Kidney (tissue), 14 donors: ENCODE results near the gene ECSCR. TPM values are rescaled to one million over a fixed set of nuclear protein-coding genes. Genes with fewer than 3 reads are reported as not detected.

ENCODE experiments used
- DNase-seq, 5 donors: peaks; one replicate each; pipeline ENCODE4 v3.0.0-alpha.2; 2013 to 2020
- FAIRE-seq: peaks from 2 replicates; lab custom pipeline; 2012; peaks lifted over from hg19 to GRCh38; lab: Jason Lieb, UNC
- H3K27ac ChIP-seq, 2 donors: one replicate each; pipeline ENCODE4 v1.7.0; 2013; ENCODE audit warnings: low read depth in 2 of 2, low read length in 2 of 2, inconsistent platforms in 1 of 2
- H3K27me3 ChIP-seq: one replicate; pipeline ENCODE4 v1.7.1; 2013; ENCODE audit warnings: low read length, inconsistent platforms; ENCODE audit not compliant: control insufficient read depth, insufficient read depth
- H3K36me3 ChIP-seq, 3 donors: one replicate each; pipeline versions ENCODE4 v1.7.0 to v1.7.1; 2013; ENCODE audit warnings: low read length in 3 of 3, control low read depth in 1 of 3, inconsistent platforms in 1 of 3; ENCODE audit not compliant: insufficient read depth in 3 of 3, control insufficient read depth in 2 of 3
- H3K4me1 ChIP-seq, 3 donors: one replicate each; pipeline versions ENCODE4 v1.7.0 to v1.7.1; 2013; ENCODE audit warnings: low read length in 3 of 3, inconsistent platforms in 1 of 3, low read depth in 1 of 3; ENCODE audit not compliant: control insufficient read depth in 2 of 3, insufficient read depth in 2 of 3
- H3K4me3 ChIP-seq, 3 donors: one replicate each; pipeline versions ENCODE4 v1.7.0 to v1.8.1; 2013; ENCODE audit warnings: low read length in 3 of 3, control low read depth in 1 of 3, inconsistent platforms in 1 of 3
- H3K9ac ChIP-seq, 3 donors: one replicate each; pipeline versions ENCODE4 v1.7.0 to v1.7.1; 2013; ENCODE audit warnings: low read length in 3 of 3, control low read depth in 1 of 3, inconsistent platforms in 1 of 3
- H3K9me3 ChIP-seq, 3 donors: one replicate each; pipeline versions ENCODE4 v1.7.0 to v1.7.1; 2013; ENCODE audit warnings: low read length in 3 of 3, control low read depth in 1 of 3, inconsistent platforms in 1 of 3; ENCODE audit not compliant: control insufficient read depth in 2 of 3, insufficient read depth in 1 of 3
- intact Hi-C: fragments of 100-400 bp; cut with DNase I; formaldehyde crosslinking; loops from one replicate; pipeline ENCODE4 v1.11.1; 2022
- polyA plus RNA-seq: library from polyadenylated mRNA; stranded (reverse); fragments of 350-450 nt; fragmentation: Illumina TruSeq; extraction: RNeasy Lipid Tissue Mini Kit (QIAGEN cat#74804); gene quantifications from one replicate; pipeline ENCODE4 v1.2.3, GENCODE V29; 2014; ENCODE audit warnings: low read depth, low replicate concordance; ENCODE audit not compliant: insufficient read depth
- total RNA-seq: library from RNA; stranded (reverse); fragmentation: NEBNext Ultra II Directional; extraction: Animal tissue kit (Norgen Biotek cat#: 25700); gene quantifications from one replicate; pipeline ENCODE4 v1.2.1, GENCODE V29; 2021
- TF ChIP-seq, protein P1 (sequence below): IDR thresholded peaks from 3 replicates; pipeline ENCODE4 v1.5.1; 2012; ENCODE audit warnings: mild to moderate bottlenecking, moderate library complexity, borderline replicate concordance; ENCODE audit not compliant: insufficient read depth; ENCODE audit errors: extremely low read depth
- donor health status: control.
- donor health status: control.
- donor health status: control.
- donor health status: control.
- donor health status: control.
- donor health status: DM: yes; HTN: yes; CAD: no.
- donor health status: Normal renal cell carcinoma (clear cell type).

The ECSCR gene
- total and polyA plus RNA-seq, 2 donors from 2014 or later: 31.9 to 34.9 TPM

DNA sequence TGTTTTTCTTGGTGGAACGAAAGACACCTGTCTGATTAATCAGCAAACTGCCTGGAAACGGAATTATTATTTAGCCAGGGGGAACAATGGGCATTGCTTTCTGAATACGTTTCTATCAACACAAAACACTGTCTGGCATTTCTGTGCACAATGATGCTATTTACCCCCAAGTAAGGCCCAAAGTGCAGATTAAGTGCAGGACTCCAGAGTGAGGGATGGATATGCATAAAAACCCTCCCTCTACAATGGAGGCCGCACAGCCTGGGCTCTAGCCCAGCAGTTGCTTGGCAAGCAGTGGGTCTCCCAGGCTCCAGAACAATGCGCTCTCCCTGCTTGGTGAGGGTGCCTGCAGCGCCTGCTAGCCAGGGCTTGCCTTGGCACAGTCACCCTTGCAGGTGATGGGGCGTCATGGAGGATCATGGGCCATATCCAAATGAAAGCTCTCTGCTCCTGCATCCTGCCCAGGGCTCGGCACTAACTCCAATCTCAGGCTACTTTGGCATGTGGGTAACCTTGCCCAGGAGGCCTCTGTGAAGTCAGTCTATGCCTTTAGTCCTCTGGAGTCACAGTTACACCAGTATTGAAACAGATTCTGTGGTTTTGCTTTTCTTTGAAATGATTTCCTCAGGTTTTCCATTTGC, 47.2 kb downstream of the ECSCR start:
- DNase-seq: no peak
- Histone ChIP-seq H3K4me3 (no peak overlapping the region), H3K9ac (peak overlapping the region in 1 of 3 donors; percentile 21), H3K4me1 (peaks cover 0 to 43% (median 26%) of the 10 kb centered on the region in 3 donors), H3K27me3 (no peaks in the 10 kb centered on the region), H3K36me3 (peaks cover 0 to 7% (median 4%) of the 10 kb centered on the region in 3 donors), H3K9me3 (no peaks in the 10 kb centered on the region), H3K27ac (peak overlapping the region; percentile 57 to 81)
- FAIRE-seq: no peak
- intact Hi-C loops: no loop called here
- TF ChIP-seq, protein P1, sequence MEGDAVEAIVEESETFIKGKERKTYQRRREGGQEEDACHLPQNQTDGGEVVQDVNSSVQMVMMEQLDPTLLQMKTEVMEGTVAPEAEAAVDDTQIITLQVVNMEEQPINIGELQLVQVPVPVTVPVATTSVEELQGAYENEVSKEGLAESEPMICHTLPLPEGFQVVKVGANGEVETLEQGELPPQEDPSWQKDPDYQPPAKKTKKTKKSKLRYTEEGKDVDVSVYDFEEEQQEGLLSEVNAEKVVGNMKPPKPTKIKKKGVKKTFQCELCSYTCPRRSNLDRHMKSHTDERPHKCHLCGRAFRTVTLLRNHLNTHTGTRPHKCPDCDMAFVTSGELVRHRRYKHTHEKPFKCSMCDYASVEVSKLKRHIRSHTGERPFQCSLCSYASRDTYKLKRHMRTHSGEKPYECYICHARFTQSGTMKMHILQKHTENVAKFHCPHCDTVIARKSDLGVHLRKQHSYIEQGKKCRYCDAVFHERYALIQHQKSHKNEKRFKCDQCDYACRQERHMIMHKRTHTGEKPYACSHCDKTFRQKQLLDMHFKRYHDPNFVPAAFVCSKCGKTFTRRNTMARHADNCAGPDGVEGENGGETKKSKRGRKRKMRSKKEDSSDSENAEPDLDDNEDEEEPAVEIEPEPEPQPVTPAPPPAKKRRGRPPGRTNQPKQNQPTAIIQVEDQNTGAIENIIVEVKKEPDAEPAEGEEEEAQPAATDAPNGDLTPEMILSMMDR: no peak

DNA sequence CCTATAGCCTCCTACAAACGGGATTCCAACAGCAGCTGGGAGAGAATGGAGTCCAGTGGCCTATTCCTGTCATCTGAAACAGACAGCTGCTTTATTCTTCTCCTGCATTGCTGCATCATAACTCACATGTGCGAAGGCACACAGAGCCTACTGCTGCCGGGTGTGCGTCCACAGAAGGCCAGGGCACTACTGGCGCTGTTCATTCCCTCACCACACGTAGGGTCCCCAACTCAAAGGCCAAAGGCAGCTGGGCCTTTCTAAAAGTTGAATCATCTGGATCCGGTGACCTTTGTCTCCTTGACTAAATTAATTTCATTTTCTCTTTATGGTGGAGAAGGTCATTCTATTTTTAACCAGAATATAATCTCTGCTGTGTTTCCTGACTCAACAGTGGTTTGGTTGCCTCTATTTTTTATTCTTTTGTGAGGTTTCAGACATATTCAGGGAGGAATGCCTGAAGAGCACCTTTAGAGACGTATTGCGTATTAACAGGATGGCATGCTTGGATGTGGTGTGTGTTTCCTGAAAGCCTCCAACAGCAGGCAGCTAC, 47.9 kb downstream of the ECSCR start:
- no peak overlapping the region for H3K4me3 ChIP-seq
- TF ChIP-seq, protein P1: no peak
- H3K36me3 ChIP-seq: peaks cover 0 to 4% (median 4%) of the 10 kb centered on the region in 3 donors
- peak overlapping the region in 1 of 3 donors; percentile 3 for H3K9ac ChIP-seq
- intact Hi-C loops: no loop called here
- no peak for FAIRE-seq
- no peak for DNase-seq
- no peaks in the 10 kb centered on the region for H3K9me3 ChIP-seq
- H3K27me3 ChIP-seq: no peaks in the 10 kb centered on the region
- peaks cover 0 to 43% (median 26%) of the 10 kb centered on the region in 3 donors for H3K4me1 ChIP-seq
- peak overlapping the region; percentile 56 to 81 for H3K27ac ChIP-seq

DNA sequence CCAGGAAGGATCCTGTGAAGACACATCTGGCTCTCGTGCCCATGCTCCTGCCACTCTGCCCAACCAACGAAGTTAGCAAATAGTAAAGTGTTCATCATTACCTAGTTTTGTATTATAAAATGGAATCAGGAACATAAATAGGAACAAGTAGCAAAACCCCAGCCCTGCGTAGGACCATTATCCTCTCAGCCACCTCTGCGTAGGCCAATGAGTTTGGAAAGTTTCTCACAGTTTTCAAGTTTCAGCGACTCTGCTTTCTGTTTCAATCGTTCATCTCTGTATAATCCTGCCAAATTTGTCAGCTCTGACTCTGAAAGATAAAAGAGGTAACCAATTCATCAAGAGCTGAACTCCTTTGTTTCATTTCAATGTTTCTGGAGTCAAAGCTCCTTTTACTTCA, 48.6 kb downstream of the ECSCR start:
- H3K4me3 ChIP-seq: no peak overlapping the region
- peaks cover 0 to 43% (median 26%) of the 10 kb centered on the region in 3 donors for H3K4me1 ChIP-seq
- H3K36me3 ChIP-seq: no peaks in the 10 kb centered on the region
- H3K27me3 ChIP-seq: no peaks in the 10 kb centered on the region
- DNase-seq: no peak
- peak overlapping the region in 1 of 2 donors; percentile 81 for H3K27ac ChIP-seq
- H3K9ac ChIP-seq: peak overlapping the region in 1 of 3 donors; percentile 3
- TF ChIP-seq, protein P1: no peak
- FAIRE-seq: no peak
- H3K9me3 ChIP-seq: no peaks in the 10 kb centered on the region
- intact Hi-C loops: no loop called here
